Measurements from ENCODE around the gene MMP25. TPM values are rescaled to one million over a fixed set of nuclear protein-coding genes. Genes with fewer than 3 reads are reported as not detected.

Gene MMP25
- total RNA-seq, 2 donors from 2014 or later = 4.2 TPM; not detected in 1

DNA sequence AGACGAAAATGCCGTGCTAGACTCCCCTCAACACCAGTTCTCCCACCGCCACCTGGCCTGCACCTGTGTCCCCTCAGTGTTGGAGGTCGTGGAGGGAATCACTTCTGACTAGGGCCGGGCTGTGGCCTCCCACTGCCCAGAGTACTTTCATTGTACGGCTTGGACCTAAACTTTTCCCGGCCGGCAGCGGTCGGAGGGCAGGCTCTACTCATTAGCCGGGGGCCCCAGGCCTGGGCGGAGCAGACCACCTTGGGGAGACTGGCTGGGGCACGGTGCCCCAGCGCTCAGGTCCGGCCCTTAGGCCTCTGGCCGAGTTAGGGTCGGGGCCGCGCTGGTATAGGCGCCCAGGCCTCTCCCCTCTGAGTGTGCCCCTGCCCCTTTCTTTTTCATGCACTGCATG lies 29.0 kb upstream of the MMP25 start:
- Histone ChIP-seq H3K4me1 (ENCODE audit: control insufficient read depth in 1 of 2, low read depth in 2 of 2) (peaks cover 0 to 14% of the 10 kb centered on the region in 2 donors), H3K27ac (no peak overlapping the region), H3K4me3 (no peak overlapping the region), H3K9me3 (no peaks in the 10 kb centered on the region), H3K36me3 (no peaks in the 10 kb centered on the region), H3K27me3 (replicated peaks; ENCODE audit: insufficient read depth) (no peaks in the 10 kb centered on the region)
- TF ChIP-seq CTCF (IDR thresholded peaks at IDR 0.05) = no peak
- no peak for DNase-seq (ENCODE audit: low spot score)
- ATAC-seq (ENCODE audit: insufficient number of reproducible peaks, low FRiP score, low read depth) = no peak

DNA sequence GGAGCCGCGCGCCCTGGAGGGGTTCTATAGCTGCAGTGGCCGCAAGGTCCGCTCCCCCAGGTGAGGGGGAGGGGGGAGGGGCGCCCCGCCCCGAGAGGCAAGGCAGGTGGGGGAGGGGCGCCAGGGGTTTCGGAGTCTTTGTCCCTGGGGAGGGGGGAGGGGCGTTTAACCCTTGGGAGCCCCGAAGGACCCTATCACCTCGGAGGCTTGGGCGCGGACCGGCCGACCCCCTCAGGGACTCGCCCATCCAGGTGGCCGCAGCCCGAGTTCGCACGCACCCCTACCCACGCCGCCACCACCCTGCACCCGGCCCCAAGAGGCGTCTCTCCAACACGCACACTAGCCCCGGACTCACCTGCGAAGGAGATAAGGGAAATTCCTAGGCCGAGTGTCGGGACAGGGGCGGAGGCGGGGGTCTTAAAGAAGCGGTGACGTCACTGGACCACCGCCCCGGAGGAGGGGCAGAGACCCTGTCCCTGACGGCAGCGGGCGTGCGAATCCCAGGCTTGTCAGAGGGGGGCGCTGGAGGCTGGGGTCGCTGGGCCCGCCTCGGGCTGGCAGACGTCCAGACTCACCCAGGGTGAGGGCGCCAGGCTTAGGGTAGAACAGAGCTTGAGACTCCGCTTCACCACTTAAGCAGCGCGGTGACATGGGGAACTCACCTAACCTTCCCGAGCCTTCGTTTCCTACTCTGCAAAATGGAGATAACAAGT lies 28.4 kb upstream of the MMP25 start, which contains the start of gene CLDN6:
Gene CLDN6 (minus strand): TSS at position 390 of the 713 bp plus-strand sequence. CDS start 2,162 bp downstream, outside the sequence.
- Histone ChIP-seq H3K4me1 (ENCODE audit: control insufficient read depth in 1 of 2, low read depth in 2 of 2) (peaks cover 0 to 20% of the 10 kb centered on the region in 2 donors), H3K27ac (no peak within 1 kb of the TSS), H3K27me3 (replicated peaks; ENCODE audit: insufficient read depth) (no peaks in the 10 kb centered on the region), H3K4me3 (no peak within 1 kb of the TSS), H3K36me3 (no peaks in the 10 kb centered on the region), H3K9me3 (no peaks in the 10 kb centered on the region)
- no peak for DNase-seq (ENCODE audit: low spot score)
- ATAC-seq (ENCODE audit: insufficient number of reproducible peaks, low FRiP score, low read depth) = no peak
- TF ChIP-seq CTCF (IDR thresholded peaks at IDR 0.05) = no peak

GRCh38 chr16:3019594-3020246 lies 26.6 kb upstream of the MMP25 start:
- Histone ChIP-seq H3K4me3 (peak overlapping the region; percentile 98), H3K27ac (peak overlapping the region; percentile 20 to 100), H3K27me3 (replicated peaks; ENCODE audit: insufficient read depth) (no peaks in the 10 kb centered on the region), H3K9me3 (no peaks in the 10 kb centered on the region), H3K4me1 (ENCODE audit: control insufficient read depth in 1 of 2, low read depth in 2 of 2) (peaks cover 0 to 30% of the 10 kb centered on the region in 2 donors), H3K36me3 (no peaks in the 10 kb centered on the region)
- no peak for ATAC-seq (ENCODE audit: insufficient number of reproducible peaks, low FRiP score, low read depth)
- no peak for TF ChIP-seq CTCF (IDR thresholded peaks at IDR 0.05)
- no peak for DNase-seq (ENCODE audit: low spot score)

DNA sequence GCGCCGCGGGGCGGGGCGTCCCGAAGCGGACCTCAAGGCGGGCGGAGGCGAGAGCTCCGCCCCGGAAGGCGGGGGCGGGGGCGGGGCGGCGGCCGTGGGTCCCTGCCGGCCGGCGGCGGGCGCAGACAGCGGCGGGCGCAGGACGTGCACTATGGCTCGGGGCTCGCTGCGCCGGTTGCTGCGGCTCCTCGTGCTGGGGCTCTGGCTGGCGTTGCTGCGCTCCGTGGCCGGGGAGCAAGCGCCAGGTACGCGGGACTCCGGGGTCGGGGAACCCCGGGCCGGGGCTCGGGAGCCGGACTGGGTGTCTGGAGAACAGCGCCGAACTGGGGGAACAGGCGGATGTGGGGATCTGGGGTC lies 26.1 kb upstream of the MMP25 start, which contains the start of gene TNFRSF12A:
Gene TNFRSF12A (plus strand): TSS at position 122 of the 357 bp plus-strand sequence. CDS start 30 bp downstream, at position 152.
- no peak for ATAC-seq (ENCODE audit: insufficient number of reproducible peaks, low FRiP score, low read depth)
- no peak for TF ChIP-seq CTCF (IDR thresholded peaks at IDR 0.05)

More for the DNA sequence above, 26.1 kb upstream of the MMP25 start, which contains the start of gene TNFRSF12A:
- Histone ChIP-seq H3K27me3 (replicated peaks; ENCODE audit: insufficient read depth) (no peaks in the 10 kb centered on the region), H3K9me3 (no peaks in the 10 kb centered on the region), H3K4me3 (peak within 1 kb of the TSS; percentile 98), H3K36me3 (no peaks in the 10 kb centered on the region), H3K27ac (peak within 1 kb of the TSS; percentile 94 to 100), H3K4me1 (ENCODE audit: control insufficient read depth in 1 of 2, low read depth in 2 of 2) (peaks cover 0 to 35% of the 10 kb centered on the region in 2 donors)
- no peak for DNase-seq (ENCODE audit: low spot score)

All from thoracic aorta (tissue), 2 donors.